GM21723 (cell line): Measurements from ENCODE around the gene FBXW8.
"Not testable (repeated sequence)": the region's sequence is repeated elsewhere in the genome, so short reads cannot be mapped to it uniquely, and the experiment has no call there.

ENCODE experiments used
- ATAC-seq: cut with Tn5 transposase; IDR thresholded peaks from one replicate; pipeline ENCODE4 v1.9.1; 2021; ENCODE audit warnings: mild to moderate bottlenecking, moderate library complexity; ENCODE audit not compliant: unreplicated experiment

Gene FBXW8

DNA sequence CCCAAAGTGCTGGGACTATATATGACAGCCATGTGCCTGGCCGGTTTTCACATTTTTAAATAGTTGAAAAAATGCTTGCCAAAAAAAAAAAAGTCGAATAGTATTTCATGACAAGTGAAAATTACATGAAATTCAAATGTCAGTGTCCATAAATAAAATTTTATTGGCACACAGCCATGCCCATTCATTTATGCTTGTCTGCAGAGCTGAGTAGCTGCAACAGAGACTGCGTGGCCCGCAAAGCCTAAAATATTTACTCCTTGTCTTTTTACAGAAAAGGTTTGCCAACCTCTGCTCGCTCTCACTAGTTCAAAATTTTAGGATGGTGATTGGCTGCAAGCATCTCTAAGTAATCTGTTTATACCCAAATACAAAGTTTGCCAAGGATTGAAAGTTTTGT, 139.3 kb downstream of the FBXW8 start:
- ATAC-seq, result no peak

DNA sequence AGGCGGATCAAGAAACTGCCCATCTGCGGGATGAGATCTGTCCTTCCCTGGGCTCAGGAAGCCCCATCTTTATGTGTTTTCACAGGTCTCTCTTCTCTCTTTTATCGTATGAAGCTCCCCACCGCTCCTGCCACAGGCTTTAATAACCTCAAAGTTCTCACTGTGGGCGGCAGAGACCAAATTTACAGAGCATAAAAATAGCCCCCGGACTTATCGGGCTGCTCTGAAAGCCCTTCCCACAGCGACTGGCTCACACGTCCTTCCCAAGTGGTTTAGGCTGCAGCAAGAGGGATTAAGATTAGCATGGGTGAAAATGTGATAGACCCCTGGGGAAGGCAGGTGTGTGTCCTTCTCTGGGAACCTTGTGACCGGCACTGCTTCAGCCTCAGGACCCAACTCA, 140.6 kb downstream of the FBXW8 start:
- ATAC-seq, result no peak

DNA sequence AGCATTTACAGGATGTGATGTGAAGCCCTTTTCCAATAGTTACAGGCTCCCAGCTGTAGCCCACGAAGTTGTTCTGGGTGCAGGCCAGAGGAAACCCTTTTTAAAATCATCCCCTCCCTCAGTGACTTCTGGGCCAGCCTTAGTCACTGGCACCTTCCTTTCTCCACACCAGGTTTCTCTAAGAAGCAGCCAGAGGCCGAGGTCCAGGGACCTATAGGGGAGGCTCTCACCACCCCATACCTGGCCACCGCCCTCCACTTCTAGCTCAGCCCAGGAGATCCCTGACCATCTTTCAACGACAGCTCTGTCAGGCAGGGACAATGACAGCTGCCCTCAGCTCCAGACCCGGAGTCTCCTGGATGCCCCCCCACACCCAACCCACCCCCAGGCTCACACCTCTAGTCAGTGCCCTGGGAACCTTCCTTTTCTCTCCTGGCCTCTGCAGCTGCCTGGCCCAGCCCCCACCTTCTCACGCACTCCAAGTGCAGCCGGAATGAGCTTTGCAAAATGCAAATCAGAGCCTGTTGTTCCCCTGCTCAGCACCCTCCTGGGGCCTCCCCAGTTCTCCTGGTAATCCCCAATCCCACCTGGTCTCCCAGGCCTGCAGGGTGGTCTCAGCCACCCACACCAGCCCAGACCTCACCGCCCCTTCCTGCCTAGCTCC, 141.8 kb downstream of the FBXW8 start:
- ATAC-seq, result peak; percentile 63

DNA sequence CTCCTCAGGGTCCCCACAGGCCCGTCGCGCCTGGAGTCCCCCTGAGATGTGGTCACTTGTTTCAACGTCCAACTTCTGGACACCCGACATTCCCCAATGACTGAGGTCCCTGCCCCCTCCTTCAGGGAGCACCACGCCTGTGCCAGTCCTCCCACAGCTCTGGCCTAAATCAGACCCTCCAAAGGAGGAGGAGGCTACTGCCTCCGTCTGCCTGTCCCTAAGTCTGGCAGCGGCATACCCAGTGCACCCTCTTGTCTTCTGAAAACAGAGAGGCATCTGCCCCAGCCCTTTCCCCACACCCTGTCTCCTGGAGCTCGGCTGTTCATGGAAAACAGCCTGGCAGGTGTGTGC, 142.3 kb downstream of the FBXW8 start:
- ATAC-seq, result no peak

DNA sequence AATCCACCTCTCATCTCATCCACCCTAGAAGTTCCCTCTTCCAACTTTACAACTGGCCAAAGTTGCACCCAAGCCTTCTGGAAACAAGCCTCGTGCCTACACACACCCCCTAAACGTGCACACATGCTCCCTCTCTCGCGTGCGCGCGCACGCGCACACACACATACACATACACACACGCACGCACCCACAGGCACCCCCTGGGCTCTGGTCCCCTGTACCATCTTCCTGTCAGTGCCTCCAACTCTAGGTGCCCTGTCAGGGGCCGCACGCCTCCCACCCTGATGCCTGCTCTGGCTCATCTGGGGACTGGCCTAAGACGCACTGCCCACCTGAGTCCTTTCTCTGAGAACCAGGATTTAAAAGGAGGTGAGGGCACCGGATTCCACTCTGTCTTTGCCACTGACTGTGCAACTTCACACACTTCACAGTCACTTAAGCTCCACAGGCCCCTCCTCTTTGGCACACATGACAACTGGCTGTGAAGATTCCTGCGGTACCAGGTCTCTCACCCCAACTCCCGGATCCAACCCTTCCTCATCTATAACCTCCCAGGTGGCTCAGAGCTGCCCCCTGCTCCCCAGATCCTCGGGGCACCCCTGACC, 142.9 kb downstream of the FBXW8 start:
- no peak for ATAC-seq

DNA sequence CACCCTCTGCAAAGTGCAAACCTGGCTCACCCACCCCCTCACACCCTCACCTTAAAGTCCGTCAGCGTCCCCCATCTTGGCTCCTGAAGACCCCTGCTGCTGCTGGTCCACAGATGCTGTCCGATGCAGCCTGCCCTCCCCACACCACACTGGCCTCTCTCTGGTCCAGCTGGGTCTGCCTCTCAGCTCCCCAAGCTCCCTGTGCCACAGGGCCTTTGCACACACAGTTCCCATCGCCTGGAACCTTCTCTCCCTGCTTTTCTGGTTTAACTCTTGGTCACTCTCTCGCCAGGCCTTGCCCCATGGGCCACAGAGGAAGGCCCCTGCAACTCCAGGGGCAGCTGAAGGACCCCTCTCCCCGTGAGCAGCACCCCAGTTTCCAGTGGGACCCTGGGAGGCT, 143.5 kb downstream of the FBXW8 start:
- ATAC-seq, result no peak

DNA sequence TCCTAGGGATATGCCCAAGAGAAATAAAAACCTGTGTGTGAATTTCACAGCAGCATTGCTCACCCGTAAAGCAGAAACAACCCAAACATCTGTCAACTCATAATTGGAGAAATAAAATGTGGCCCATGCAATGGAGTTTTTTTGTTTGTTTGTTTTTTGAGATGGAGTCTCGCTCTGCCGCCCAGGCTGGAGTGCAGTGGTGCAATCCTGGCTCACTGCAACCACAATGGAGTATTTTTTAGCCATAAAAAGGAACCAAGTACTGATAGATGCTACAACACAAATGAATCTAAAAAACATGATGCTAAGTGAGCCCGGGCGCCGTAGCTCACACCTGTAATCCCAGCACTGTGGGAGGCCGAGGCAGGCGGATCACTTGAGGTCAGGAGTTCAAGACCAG, 146.9 kb downstream of the FBXW8 start:
- not testable (repeated sequence) for ATAC-seq

DNA sequence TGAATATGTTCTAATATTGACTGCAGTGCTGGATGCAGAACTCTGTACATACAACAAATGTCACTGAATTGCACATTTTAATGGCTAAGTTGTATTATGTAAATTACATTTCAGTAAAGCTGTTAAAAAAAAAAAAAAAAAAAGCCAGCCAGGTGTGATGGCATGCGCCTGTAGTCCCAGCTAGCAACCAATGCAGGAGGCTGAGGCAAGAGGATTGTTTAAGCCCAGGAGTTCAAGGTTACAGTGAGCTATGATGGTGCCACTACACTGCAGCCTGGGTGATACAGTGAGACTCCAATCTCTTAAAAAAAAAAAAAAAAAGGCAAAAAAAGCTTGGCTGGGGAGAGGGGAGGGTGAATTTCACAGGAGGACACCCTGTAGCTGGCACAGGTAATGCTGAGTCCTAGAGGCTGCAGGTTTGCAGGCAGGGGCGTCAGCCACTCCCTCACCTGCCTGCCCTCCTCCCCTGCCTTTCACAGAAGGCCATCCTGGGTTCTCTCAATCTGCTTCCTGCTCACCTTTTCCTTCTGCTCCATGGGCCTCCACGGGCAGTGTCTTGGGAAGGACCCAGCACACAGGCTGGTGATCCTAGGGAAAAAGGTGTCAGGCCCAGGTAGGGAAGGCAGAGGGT, 147.8 kb downstream of the FBXW8 start:
- no peak for ATAC-seq

DNA sequence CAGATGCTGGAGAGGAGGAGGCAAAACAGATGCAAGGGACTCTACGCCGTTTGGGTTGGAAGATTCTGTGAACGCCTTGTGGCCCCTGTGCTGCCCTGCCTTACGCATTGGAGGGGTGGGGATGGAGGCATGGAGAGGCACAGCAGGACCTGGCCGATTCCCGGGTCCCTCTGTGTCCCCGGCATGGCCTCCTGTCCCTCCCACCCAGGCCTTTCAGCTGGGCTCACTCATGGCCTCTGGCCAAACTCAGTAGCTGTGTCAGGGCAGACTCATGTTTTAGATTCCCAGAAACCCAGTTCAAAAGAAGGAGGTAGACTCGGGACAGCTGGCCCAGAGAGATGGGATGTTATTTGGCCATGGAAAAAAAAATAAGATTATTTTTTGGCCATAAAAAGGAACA, 148.4 kb downstream of the FBXW8 start:
- ATAC-seq, result no peak

DNA sequence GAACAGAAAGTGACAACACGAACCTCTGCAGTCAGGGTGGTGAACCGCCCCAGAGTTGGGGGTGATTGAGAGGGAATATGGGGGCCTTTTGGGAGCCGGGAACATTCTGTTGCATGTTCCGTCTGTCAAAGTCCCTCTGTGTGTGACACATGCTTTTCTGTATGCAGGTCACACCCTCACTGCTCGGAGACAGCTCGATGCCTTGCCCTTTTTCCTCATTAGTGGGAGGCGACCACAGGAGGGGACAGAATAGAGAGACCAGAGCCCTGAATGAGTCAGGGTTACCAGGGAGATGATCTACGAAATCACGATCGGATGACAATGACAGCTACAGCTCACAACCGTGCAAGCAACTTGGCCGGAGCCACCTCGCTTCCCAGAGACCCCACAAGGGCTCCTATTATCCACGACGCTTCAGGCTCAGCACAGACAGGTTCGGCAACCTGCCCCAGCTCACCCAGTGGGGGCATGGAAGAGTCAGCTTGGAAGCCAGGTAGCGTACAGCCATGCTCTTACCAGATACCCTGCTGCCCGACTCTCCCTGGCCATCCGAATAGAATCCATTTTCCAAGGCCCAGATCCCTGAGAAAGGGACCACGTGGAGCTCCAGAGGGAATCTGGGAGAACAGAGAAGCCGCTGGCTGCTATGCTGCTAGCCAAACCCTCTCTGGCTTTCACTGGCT, 149.6 kb downstream of the FBXW8 start:
- no peak for ATAC-seq

DNA sequence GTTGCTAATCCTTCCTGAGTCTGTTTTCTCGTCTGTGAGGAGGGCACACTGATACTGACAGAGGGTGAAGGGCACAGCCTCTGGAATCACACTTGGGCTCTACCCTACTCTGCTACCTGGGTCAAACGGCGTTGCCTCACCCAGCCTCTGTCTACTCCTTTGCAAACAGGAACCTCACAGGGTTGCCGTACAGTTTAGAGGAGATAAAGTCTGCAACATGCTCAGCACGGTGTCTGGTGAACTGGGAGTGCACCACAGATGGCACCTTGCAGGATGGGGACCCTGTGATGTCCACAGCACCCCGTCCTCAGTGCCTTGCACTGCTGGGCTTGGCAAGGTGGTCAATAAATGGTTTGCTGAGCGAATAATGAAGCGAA, 150.2 kb downstream of the FBXW8 start:
- no peak for ATAC-seq

DNA sequence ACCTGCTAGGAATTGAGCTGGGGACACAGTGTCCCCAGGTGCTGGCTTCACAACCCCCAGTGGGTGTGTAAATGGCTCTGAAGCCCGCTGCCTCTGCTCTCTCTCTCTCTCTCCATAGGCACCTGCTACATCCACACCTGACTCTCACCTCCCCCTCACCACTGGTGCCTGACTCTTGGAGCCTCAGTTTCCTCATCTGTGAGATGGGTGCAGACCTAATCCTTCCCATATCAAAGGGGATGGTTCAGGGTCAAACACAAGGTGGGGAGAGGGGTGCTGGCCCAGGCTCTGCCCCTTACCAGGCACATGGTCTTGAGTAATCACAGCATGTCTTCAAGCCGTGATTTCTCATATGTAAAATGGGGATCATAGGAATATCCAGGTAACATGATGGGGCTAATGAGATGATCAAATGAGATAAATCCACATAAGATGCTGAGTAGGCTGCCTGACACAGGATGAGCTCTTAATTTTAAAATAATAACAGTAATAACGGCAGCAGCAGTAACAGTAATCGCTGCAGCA, 150.9 kb downstream of the FBXW8 start:
- no peak for ATAC-seq

DNA sequence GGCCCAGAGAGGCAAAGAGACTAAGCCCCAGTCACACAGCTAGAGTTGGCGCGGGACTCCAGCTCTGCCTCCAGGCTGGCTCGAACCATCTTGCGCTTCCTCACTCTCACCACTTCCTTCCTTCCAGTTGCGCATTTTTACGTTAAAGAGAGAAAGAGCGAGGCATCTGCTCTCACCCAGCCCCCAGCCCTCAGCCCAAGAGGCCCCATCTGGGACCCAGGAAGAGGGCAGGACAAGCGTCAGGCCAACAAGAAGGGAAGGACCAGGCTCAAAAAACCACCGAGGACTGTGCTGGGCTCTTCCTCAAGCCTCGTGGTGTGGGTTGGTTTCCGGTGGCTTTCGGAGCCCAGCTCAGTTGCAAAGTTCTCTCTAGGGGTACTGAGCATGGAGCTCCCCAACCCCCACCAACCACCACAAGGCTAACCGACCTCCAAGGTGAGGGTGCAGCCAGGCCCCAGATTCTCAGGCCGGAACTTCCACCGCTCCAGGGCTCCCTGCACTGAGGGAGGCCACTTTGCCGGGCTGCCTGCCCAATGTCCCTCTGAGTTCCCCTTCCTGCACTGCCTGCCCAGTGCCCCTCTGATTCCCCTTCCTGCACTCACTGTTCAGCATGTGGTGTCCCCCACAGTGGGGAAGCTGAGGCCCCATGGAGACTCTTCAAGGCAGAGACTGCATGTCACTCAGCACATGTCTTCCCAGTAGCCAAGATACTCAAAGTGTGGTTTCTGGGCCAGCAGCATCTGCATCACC, 152.6 kb downstream of the FBXW8 start:
- peak; percentile 72 for ATAC-seq

DNA sequence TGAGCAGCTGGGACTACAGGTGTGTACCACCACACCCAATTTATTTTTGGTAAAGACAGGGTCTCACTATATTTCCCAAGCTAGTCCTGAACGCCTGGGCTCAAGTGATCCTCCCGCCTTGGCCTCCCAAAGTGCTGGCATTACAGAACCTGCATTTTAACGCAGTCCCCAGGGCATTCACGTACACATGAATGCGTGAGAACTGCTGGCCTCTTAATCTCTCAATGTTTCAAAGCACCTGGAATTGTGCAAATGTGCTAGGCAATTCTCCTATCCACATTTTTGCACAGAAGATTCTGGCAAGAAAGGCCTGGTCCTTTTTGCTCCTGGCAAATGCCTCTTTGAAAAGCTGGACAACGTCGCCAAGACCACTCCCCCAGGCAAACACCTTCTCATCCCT, 153.3 kb downstream of the FBXW8 start:
- no peak for ATAC-seq

DNA sequence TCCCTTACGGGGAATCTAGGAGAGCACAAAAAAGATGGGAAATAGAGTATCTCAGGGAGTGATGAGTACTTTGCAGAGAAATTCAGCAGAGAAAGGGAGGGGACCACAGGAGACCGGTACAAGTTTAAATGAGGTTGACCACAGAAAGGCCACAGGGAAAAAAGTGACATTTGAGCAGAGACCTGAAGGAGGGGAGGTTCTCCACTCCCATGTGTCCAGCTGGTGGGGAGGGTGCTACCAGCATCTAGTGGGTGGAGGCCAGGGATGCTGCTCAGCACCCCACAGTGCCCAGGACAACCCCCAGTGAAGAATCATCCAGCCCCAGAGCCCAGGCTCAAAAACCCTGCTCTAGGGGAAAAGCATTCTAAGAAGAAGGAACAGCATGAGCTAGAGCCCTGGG, 153.8 kb downstream of the FBXW8 start:
- ATAC-seq, result no peak

DNA sequence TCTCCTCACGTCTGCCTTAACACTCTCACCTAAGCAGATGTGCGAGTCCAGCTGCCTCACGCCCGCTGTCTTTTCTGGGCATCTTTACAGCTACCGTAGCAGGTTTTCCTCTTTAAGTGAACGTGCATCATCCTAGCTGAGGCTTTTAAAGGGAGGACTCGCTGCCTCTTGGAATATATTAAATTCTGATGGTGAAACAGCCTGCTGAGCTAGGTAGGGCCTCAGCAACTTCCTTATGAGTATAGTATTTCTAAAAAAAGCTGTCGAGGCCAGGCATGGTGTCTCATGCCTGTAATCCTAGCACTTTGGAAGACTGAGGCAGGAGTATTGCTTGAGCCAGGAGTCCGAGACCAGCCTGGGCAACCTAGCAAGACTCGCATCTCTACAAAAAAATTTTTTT, 156.3 kb downstream of the FBXW8 start:
- ATAC-seq, result no peak

DNA sequence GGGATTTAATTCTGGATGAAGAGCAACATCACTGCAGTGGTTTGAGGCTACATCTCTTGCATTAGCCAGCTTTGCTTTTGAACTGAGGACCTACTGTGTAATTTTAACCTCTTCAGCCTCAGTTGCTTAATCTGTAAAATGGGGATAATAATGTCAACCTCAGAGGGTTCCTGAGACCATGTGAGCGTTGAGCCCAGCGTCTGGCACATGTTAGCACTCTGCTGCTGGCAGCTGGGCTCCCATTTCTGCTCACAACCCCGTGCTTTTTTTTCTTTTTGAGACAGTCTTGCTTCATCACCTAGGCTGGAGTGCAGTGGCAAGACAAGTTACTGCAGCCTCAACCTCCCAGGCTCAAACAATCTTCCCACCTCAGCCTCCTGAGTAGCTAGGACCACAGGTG, 156.9 kb downstream of the FBXW8 start:
- no peak for ATAC-seq

DNA sequence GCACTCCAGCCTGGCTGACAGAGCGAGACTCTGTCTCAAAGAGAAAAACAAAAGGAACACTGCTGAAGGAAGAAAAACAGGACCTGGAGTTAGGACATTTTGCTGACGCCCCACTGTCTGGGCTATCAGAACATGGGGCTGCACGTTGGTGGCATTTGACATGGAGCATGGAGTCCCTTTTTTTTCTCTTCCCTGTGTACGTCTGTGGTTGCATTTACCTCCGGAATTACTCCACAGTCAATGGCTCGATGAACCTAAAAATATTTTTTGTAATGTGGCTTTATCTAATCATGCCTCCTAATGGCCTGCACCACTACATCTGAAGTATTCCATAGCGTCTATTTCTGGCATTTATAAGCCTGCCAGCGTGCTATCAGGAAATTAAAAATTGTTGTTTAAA, 157.7 kb downstream of the FBXW8 start:
- ATAC-seq, result no peak

DNA sequence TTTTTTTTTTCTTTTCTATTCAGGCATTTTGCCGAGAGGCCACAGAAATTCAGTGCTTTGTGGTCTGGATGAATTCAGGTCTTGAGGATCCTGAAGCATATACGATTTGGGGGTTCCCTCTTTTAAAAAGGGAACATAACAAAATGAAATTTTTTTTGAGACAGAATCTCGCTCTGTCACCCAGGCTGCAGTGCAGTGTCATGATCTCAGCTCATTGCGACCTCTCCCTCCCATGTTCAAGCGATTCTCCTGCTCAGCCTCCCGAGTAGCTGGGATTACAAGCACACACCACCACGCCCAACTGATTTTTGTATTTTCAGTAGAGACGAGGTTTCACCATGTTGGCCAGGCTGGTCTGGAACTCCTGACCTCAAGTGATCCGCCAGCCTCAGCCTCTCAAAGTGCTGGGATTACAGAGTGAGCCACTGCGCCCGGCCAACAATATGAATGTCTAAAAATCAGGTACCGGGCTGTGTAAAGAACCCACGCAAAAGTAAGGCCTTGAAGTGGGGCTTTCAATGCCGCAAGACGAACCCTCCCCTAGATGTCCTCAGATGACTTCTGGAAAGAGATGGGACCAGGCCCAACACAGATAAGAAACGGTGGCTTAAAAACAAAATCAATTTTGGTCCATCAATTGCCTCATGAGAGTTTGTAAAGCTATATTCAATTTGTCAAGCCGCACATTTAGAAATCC, 158.5 kb downstream of the FBXW8 start:
- no peak for ATAC-seq
